OCI-LY7 (cell line): ENCODE data around the gene RAB15. TPM values are rescaled to one million over a fixed set of nuclear protein-coding genes. Genes with fewer than 3 reads are reported as not detected.

Experiments
- BruUV-seq: library from RNA; stranded (reverse); fragments of 400-500 nt; replicated peaks from 2 replicates; lab custom pipeline; 2021; lab: Mats Ljungman, UMichigan
- CTCF ChIA-PET: fragments of 300-600 bp; sonication (Branson Sonifier 250); formaldehyde crosslinking; loops from one replicate; lab custom pipeline; 2022; ENCODE audit warnings: antibody characterized with exemption; ENCODE audit not compliant: unreplicated experiment; lab: Charles Lee
- POLR2A ChIA-PET: fragments of 300-600 bp; sonication (Branson Sonifier 250); formaldehyde crosslinking; loops from one replicate; lab custom pipeline; 2022; ENCODE audit warnings: antibody characterized with exemption; lab: Charles Lee
- DNase-seq: peaks from one replicate; pipeline ENCODE4 v3.0.0-alpha.2; 2015; ENCODE audit warnings: low spot score
- H2AFZ ChIP-seq: fragments of 200-600 bp; sonication (generic), shearing (Covaris generic); 2 replicates; pipeline ENCODE4 v1.6.1; 2014; ENCODE audit warnings: mild to moderate bottlenecking, antibody characterized with exemption, low read length, moderate library complexity
- H3K27ac ChIP-seq: fragments of 200-600 bp; sonication (generic); 2 replicates; pipeline ENCODE4 v1.5.1; 2014; ENCODE audit warnings: mixed run types, low read depth, mild to moderate bottlenecking, moderate library complexity, low read length, inconsistent platforms; ENCODE audit not compliant: poor library complexity, severe bottlenecking
- H3K36me3 ChIP-seq: fragments of 200-600 bp; sonication (generic); 2 replicates; pipeline ENCODE4 v1.6.1; 2014; ENCODE audit warnings: mild to moderate bottlenecking, antibody characterized with exemption, low read length, moderate library complexity, mixed read lengths; ENCODE audit not compliant: insufficient read depth
- H3K4me1 ChIP-seq: fragments of 200-600 bp; sonication (generic); 2 replicates; pipeline ENCODE4 v1.5.1; 2014; ENCODE audit warnings: mild to moderate bottlenecking, low read length; ENCODE audit not compliant: insufficient read depth, poor library complexity, severe bottlenecking
- H3K4me2 ChIP-seq: fragments of 200-600 bp; sonication (generic); 2 replicates; pipeline ENCODE4 v1.6.1; 2014; ENCODE audit warnings: mild to moderate bottlenecking, low read length
- H3K4me3 ChIP-seq: fragments of 200-600 bp; sonication (generic); 2 replicates; pipeline ENCODE4 v1.5.1; 2014; ENCODE audit warnings: mild to moderate bottlenecking, low read depth, low read length; ENCODE audit not compliant: poor library complexity, severe bottlenecking
- H3K79me2 ChIP-seq: fragments of 200-600 bp; sonication (generic); 2 replicates; pipeline ENCODE4 v1.6.1; 2016; ENCODE audit warnings: low read depth, mild to moderate bottlenecking, low read length, moderate library complexity, mixed read lengths; ENCODE audit not compliant: insufficient read depth
- H3K9me2 ChIP-seq: fragments of 200-600 bp; sonication (generic); 2 replicates; pipeline ENCODE4 v1.6.1; 2016; ENCODE audit warnings: mild to moderate bottlenecking, low read length, mixed read lengths; ENCODE audit not compliant: insufficient read depth
- H3K9me3 ChIP-seq: fragments of 200-600 bp; sonication (generic); 2 replicates; pipeline ENCODE4 v1.6.1; 2014; ENCODE audit warnings: mild to moderate bottlenecking, mixed run types, low read length, mixed read lengths
- H4K20me1 ChIP-seq: fragments of 200-600 bp; sonication (generic); 2 replicates; pipeline ENCODE4 v1.6.1; 2014; ENCODE audit warnings: mild to moderate bottlenecking, antibody characterized with exemption, low read length, moderate library complexity, mixed read lengths; ENCODE audit not compliant: insufficient read depth
- EZH2phosphoT487 ChIP-seq: fragments of 200-600 bp; sonication (generic); IDR thresholded peaks from 2 replicates; pipeline ENCODE4 v1.6.1; 2018; ENCODE audit warnings: low read depth, borderline replicate concordance, mild to moderate bottlenecking, mixed run types, antibody characterized with exemption, low read length, moderate library complexity, mixed read lengths
- intact Hi-C: fragments of 100-400 bp; cut with micrococcal nuclease; formaldehyde crosslinking; loops from one replicate; pipeline ENCODE4 v1.10.0; 2022; ENCODE audit not compliant: unreplicated experiment
- total RNA-seq, 2 experiments: library from RNA; depleted of rRNA in 1 of 2; stranded (reverse); fragments of >200 nt in 1 of 2; shearing (Covaris generic) in 1 of 2; gene quantifications; 2 replicates each; pipeline ENCODE4 v1.2.3, GENCODE V29; 2014 to 2022
- TF ChIP-seq, protein P1 (sequence below): fragments of 200-600 bp; sonication (generic); conservative IDR thresholded peaks from 2 replicates; pipeline ENCODE4 v1.5.1; 2014; ENCODE audit warnings: mild to moderate bottlenecking, antibody characterized with exemption, low read length, moderate library complexity, mixed read lengths

The RAB15 gene
- total RNA-seq, 2 experiments from 2014 or later: 0.38 TPM; not detected in 1

- ChIA-PET POLR2A (no interaction called here), CTCF (no interaction called here)
- H3K79me2 ChIP-seq: no peaks in the 10 kb centered on the region
- BruUV-seq: no TSS peak
- peak overlapping the region; percentile 59; the same call in 1 of the 2 replicates for H3K4me2 ChIP-seq
- peaks cover 11% of the 10 kb centered on the region for H3K4me1 ChIP-seq
- DNase-seq: no peak
- no peaks in the 10 kb centered on the region for H3K9me2 ChIP-seq
- intact Hi-C loops: no loop called here
- no peak overlapping the region for H2AFZ ChIP-seq
- no peak overlapping the region for H3K4me3 ChIP-seq
- TF ChIP-seq, protein P1, sequence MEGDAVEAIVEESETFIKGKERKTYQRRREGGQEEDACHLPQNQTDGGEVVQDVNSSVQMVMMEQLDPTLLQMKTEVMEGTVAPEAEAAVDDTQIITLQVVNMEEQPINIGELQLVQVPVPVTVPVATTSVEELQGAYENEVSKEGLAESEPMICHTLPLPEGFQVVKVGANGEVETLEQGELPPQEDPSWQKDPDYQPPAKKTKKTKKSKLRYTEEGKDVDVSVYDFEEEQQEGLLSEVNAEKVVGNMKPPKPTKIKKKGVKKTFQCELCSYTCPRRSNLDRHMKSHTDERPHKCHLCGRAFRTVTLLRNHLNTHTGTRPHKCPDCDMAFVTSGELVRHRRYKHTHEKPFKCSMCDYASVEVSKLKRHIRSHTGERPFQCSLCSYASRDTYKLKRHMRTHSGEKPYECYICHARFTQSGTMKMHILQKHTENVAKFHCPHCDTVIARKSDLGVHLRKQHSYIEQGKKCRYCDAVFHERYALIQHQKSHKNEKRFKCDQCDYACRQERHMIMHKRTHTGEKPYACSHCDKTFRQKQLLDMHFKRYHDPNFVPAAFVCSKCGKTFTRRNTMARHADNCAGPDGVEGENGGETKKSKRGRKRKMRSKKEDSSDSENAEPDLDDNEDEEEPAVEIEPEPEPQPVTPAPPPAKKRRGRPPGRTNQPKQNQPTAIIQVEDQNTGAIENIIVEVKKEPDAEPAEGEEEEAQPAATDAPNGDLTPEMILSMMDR: no peak
- TF ChIP-seq EZH2phosphoT487: no peak
- no peaks in the 10 kb centered on the region; the same call in 1 of the 2 replicates for H4K20me1 ChIP-seq
- no peaks in the 10 kb centered on the region for H3K9me3 ChIP-seq
- H3K27ac ChIP-seq: no peak overlapping the region
- H3K36me3 ChIP-seq: no peaks in the 10 kb centered on the region
Measured at GRCh38 chr14:64973026-64973442, 898 bp upstream of the RAB15 start.

DNA sequence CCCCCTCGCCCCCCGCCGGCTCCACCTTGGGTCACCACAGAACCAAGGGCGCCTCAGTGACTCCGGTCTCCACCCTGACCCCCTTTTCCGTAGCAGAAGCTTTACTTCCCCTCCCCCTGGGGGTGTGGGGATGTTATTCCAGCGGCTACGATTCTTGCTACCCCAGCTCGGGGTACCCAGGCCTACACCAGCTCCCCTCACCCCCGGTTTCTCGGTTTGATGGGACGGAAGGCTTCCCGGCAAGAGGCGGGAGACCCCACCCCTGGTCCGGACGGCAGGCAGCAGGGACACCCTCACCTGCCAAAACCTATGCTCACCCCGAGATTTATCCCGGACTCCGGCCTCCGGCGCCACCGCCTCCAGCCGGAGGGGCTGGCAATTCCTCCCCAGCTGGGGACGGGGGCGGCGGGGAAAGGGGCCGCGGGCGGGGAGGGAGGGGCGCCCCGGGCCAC lies 619 bp downstream of the RAB15 start:
- ChIA-PET POLR2A (interaction anchor here (1.0 kb wide), 1 partner anchor 9 kb away, joined by 4 read pairs; no protein-coding TSS in a partner anchor), CTCF (no interaction called here)
- no TSS peak for BruUV-seq
- no peak overlapping the region for H2AFZ ChIP-seq
- peak overlapping the region; percentile 67 for H3K4me2 ChIP-seq
- DNase-seq: no peak
- H3K9me2 ChIP-seq: no peaks in the 10 kb centered on the region
- intact Hi-C loops: no loop called here
- no peaks in the 10 kb centered on the region for H3K9me3 ChIP-seq
- H3K27ac ChIP-seq: no peak overlapping the region
- peak overlapping the region; percentile 59 for H3K4me3 ChIP-seq
- H4K20me1 ChIP-seq: no peaks in the 10 kb centered on the region; the same call in 1 of the 2 replicates
- H3K79me2 ChIP-seq: no peaks in the 10 kb centered on the region
- TF ChIP-seq EZH2phosphoT487: no peak
- TF ChIP-seq, protein P1: no peak
- no peaks in the 10 kb centered on the region for H3K36me3 ChIP-seq
- H3K4me1 ChIP-seq: peaks cover 11% of the 10 kb centered on the region

GRCh38 chr14:64970776-64971477 lies 1.2 kb downstream of the RAB15 start:
- no peaks in the 10 kb centered on the region for H3K36me3 ChIP-seq
- no TSS peak for BruUV-seq
- peaks cover 11% of the 10 kb centered on the region for H3K4me1 ChIP-seq
- no peak overlapping the region for H2AFZ ChIP-seq
- no peaks in the 10 kb centered on the region; the same call in 1 of the 2 replicates for H4K20me1 ChIP-seq
- no peak overlapping the region for H3K4me3 ChIP-seq
- intact Hi-C loops: no loop called here
- H3K9me2 ChIP-seq: no peaks in the 10 kb centered on the region
- H3K27ac ChIP-seq: no peak overlapping the region
- DNase-seq: no peak
- no peak for TF ChIP-seq EZH2phosphoT487
- TF ChIP-seq, protein P1: no peak
- ChIA-PET POLR2A (interaction anchor here (1.0 to 1.1 kb wide), 3 partner anchors 10 to 13 kb away, joined by 3 to 4 read pairs (median 3); no protein-coding TSS in a partner anchor), CTCF (no interaction called here)
- no peak overlapping the region for H3K4me2 ChIP-seq
- H3K9me3 ChIP-seq: no peaks in the 10 kb centered on the region
- H3K79me2 ChIP-seq: no peaks in the 10 kb centered on the region
